ENCODE results near the gene RBM20.

GRCh38 chr10:110723224-110723891, 79.2 kb downstream of the RBM20 start:
- TF ChIP-seq CTCF (IDR thresholded peaks at IDR 0.05) (no peak), EP300 (IDR thresholded peaks at IDR 0.05) (no peak)

All from stomach (tissue), 4 donors.